ENCODE measurements around the gene PLA2G4C.

The PLA2G4C gene

DNA sequence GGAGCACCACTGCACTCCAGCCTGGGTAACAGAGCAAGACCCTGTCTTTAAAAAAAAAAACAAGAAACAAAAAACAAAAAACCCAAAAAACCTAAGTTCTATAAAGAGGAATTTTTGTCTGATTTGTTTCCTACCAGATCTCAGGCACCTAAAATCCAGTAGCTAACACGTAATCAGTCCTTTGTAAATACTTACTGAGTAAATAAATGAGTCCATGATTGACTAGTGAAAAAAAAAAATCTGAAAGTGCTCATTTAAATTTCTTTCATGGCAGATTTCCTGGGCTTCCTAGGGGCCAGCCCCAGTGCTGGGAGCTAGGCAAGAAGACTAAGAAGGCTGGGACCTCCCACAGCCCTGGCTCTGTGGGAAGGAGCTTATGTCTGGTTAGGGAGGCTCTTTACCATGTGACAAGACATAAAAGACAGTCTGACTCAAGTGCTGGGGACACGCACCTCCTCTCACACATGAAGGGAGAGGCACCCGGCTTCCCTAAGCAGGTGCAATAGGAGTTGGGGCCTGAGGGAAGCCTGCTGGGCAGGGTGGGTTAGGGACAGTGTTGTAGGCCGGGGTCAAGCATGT is 37.1 kb upstream of the PLA2G4C start:
- H3K36me3 ChIP-seq (replicated peaks; ENCODE audit: insufficient read depth, low read length), result no peaks in the 10 kb centered on the region; the same call in 1 of the 2 replicates

GRCh38 chr19:48139053-48139452 is 28.4 kb upstream of the PLA2G4C start:
- no peak overlapping the region for H3K9ac ChIP-seq (ENCODE audit: low read length)
- H4K20me1 ChIP-seq (ENCODE audit: insufficient read depth, low read length), result no peaks in the 10 kb centered on the region
- H3K27ac ChIP-seq (ENCODE audit: low read length), result no peak overlapping the region
- H3K4me3 ChIP-seq (ENCODE audit: low read length), result no peak overlapping the region
- no peaks in the 10 kb centered on the region for H3F3A ChIP-seq (ENCODE audit: insufficient read depth, low read length)
- H3K36me3 ChIP-seq (replicated peaks; ENCODE audit: insufficient read depth, low read length), result no peaks in the 10 kb centered on the region
- no peaks in the 10 kb centered on the region for H3K4me1 ChIP-seq (ENCODE audit: low read length)
- DNase-seq, result no peak
- no peak overlapping the region for H3K4me2 ChIP-seq (ENCODE audit: low read depth, low read length)
- no peaks in the 10 kb centered on the region for H3K79me2 ChIP-seq (ENCODE audit: low read length)
- TF ChIP-seq EZH2 (optimal IDR thresholded peaks at IDR 0.05; ENCODE audit: low read depth, low read length), result no peak
- no peaks in the 10 kb centered on the region for H3K9me2 ChIP-seq (replicated peaks; ENCODE audit: insufficient read depth, low read length)
- H3K9me3 ChIP-seq (replicated peaks; ENCODE audit: insufficient read depth, low read length), result no peaks in the 10 kb centered on the region
- H3K27me3 ChIP-seq (replicated peaks; ENCODE audit: insufficient read depth, low read length), result no peaks in the 10 kb centered on the region
- no peak overlapping the region for H2AFZ ChIP-seq (ENCODE audit: low read length)

More for the DNA sequence above, 37.1 kb upstream of the PLA2G4C start:
- Histone ChIP-seq H3K4me1 (ENCODE audit: low read length) (no peaks in the 10 kb centered on the region), H3K4me3 (ENCODE audit: low read length) (no peak overlapping the region), H2AFZ (ENCODE audit: low read length) (no peak overlapping the region), H3K9me3 (replicated peaks; ENCODE audit: insufficient read depth, low read length) (no peaks in the 10 kb centered on the region), H3K79me2 (ENCODE audit: low read length) (no peaks in the 10 kb centered on the region), H4K20me1 (ENCODE audit: insufficient read depth, low read length) (no peaks in the 10 kb centered on the region), H3F3A (ENCODE audit: insufficient read depth, low read length) (no peaks in the 10 kb centered on the region), H3K9ac (ENCODE audit: low read length) (no peak overlapping the region), H3K27ac (ENCODE audit: low read length) (no peak overlapping the region), H3K4me2 (ENCODE audit: low read depth, low read length) (no peak overlapping the region), H3K27me3 (replicated peaks; ENCODE audit: insufficient read depth, low read length) (no peaks in the 10 kb centered on the region), H3K9me2 (replicated peaks; ENCODE audit: insufficient read depth, low read length) (no peaks in the 10 kb centered on the region)
- no peak for DNase-seq
- TF ChIP-seq EZH2phosphoT487 (IDR thresholded peaks at IDR 0.05; ENCODE audit: low read length) (no peak), EZH2 (optimal IDR thresholded peaks at IDR 0.05; ENCODE audit: low read depth, low read length) (no peak), CTCF (IDR thresholded peaks at IDR 0.05; ENCODE audit: low read length) (no peak)

GRCh38 chr19:48137411-48137810 is 26.8 kb upstream of the PLA2G4C start:
- Histone ChIP-seq H3K9me2 (replicated peaks; ENCODE audit: insufficient read depth, low read length) (no peaks in the 10 kb centered on the region), H2AFZ (ENCODE audit: low read length) (no peak overlapping the region), H3K27me3 (replicated peaks; ENCODE audit: insufficient read depth, low read length) (no peaks in the 10 kb centered on the region), H3K79me2 (ENCODE audit: low read length) (no peaks in the 10 kb centered on the region), H4K20me1 (ENCODE audit: insufficient read depth, low read length) (no peaks in the 10 kb centered on the region), H3K36me3 (replicated peaks; ENCODE audit: insufficient read depth, low read length) (no peaks in the 10 kb centered on the region), H3K9ac (ENCODE audit: low read length) (no peak overlapping the region), H3F3A (ENCODE audit: insufficient read depth, low read length) (no peaks in the 10 kb centered on the region), H3K9me3 (replicated peaks; ENCODE audit: insufficient read depth, low read length) (no peaks in the 10 kb centered on the region), H3K4me2 (ENCODE audit: low read depth, low read length) (no peak overlapping the region), H3K4me1 (ENCODE audit: low read length) (no peaks in the 10 kb centered on the region), H3K4me3 (ENCODE audit: low read length) (no peak overlapping the region), H3K27ac (ENCODE audit: low read length) (no peak overlapping the region)
- TF ChIP-seq EZH2phosphoT487 (IDR thresholded peaks at IDR 0.05; ENCODE audit: low read length), result no peak
- TF ChIP-seq EZH2 (optimal IDR thresholded peaks at IDR 0.05; ENCODE audit: low read depth, low read length), result no peak
- TF ChIP-seq CTCF (IDR thresholded peaks at IDR 0.05; ENCODE audit: low read length), result no peak
- DNase-seq, result no peak

- TF ChIP-seq EZH2phosphoT487 (IDR thresholded peaks at IDR 0.05; ENCODE audit: low read length) (no peak), EZH2 (optimal IDR thresholded peaks at IDR 0.05; ENCODE audit: low read depth, low read length) (no peak), CTCF (IDR thresholded peaks at IDR 0.05; ENCODE audit: low read length) (no peak)
- Histone ChIP-seq H2AFZ (ENCODE audit: low read length) (no peak overlapping the region), H3K9ac (ENCODE audit: low read length) (no peak overlapping the region), H3K4me2 (ENCODE audit: low read depth, low read length) (no peak overlapping the region), H3K4me3 (ENCODE audit: low read length) (no peak overlapping the region), H3K27me3 (replicated peaks; ENCODE audit: insufficient read depth, low read length) (no peaks in the 10 kb centered on the region), H3K27ac (ENCODE audit: low read length) (no peak overlapping the region), H3K9me3 (replicated peaks; ENCODE audit: insufficient read depth, low read length) (no peaks in the 10 kb centered on the region), H3K79me2 (ENCODE audit: low read length) (no peaks in the 10 kb centered on the region), H3F3A (ENCODE audit: insufficient read depth, low read length) (no peaks in the 10 kb centered on the region), H3K9me2 (replicated peaks; ENCODE audit: insufficient read depth, low read length) (no peaks in the 10 kb centered on the region), H4K20me1 (ENCODE audit: insufficient read depth, low read length) (no peaks in the 10 kb centered on the region), H3K36me3 (replicated peaks; ENCODE audit: insufficient read depth, low read length) (no peaks in the 10 kb centered on the region), H3K4me1 (ENCODE audit: low read length) (no peaks in the 10 kb centered on the region)
- DNase-seq, result no peak
Observed at GRCh38 chr19:48136547-48136946, 25.9 kb upstream of the PLA2G4C start.

Measured in MM.1S (cell line).